H9 (cell line): ENCODE measurements around the gene MCM8. TPM values are rescaled to one million over a fixed set of nuclear protein-coding genes. Genes with fewer than 3 reads are reported as not detected.

Experiments used
- DNase-seq: peaks from one replicate; pipeline ENCODE4 v3.0.0-alpha.2; 2017
- H2AFZ ChIP-seq: one replicate; pipeline ENCODE4 v1.6.1; 2013; ENCODE audit warnings: mild to moderate bottlenecking, low read length, control low read depth, moderate library complexity
- H2AK5ac ChIP-seq: 2 replicates; pipeline ENCODE4 v1.6.1; 2013; ENCODE audit warnings: low read length, control low read depth, mixed read lengths; ENCODE audit not compliant: insufficient read length
- H2BK120ac ChIP-seq: one replicate; pipeline ENCODE4 v1.6.1; 2013; ENCODE audit warnings: low read depth, mild to moderate bottlenecking, low read length, control low read depth, inconsistent platforms; ENCODE audit not compliant: poor library complexity, severe bottlenecking
- H2BK12ac ChIP-seq: 2 replicates; pipeline ENCODE4 v1.6.1; 2013; ENCODE audit warnings: low read length, control low read depth, mixed read lengths, low read depth; ENCODE audit not compliant: insufficient read length
- H2BK15ac ChIP-seq: 2 replicates; pipeline ENCODE4 v1.6.1; 2013; ENCODE audit warnings: low read depth, low read length, control low read depth
- H2BK20ac ChIP-seq: one replicate; pipeline ENCODE4 v1.6.1; 2013; ENCODE audit warnings: low read depth, mild to moderate bottlenecking, low read length, control low read depth, inconsistent platforms; ENCODE audit not compliant: poor library complexity, severe bottlenecking
- H2BK5ac ChIP-seq: 2 replicates; pipeline ENCODE4 v1.6.1; 2013; ENCODE audit warnings: low read length, control low read depth, mixed read lengths; ENCODE audit not compliant: insufficient read length
- H3K14ac ChIP-seq: 2 replicates; pipeline ENCODE4 v1.6.1; 2013; ENCODE audit warnings: low read length, control low read depth; ENCODE audit not compliant: insufficient read depth
- H3K18ac ChIP-seq: 2 replicates; pipeline ENCODE4 v1.6.1; 2013; ENCODE audit warnings: low read depth, mild to moderate bottlenecking, mixed read lengths, low read length, control low read depth; ENCODE audit not compliant: insufficient read length
- H3K23ac ChIP-seq: 2 replicates; pipeline ENCODE4 v1.6.1; 2013; ENCODE audit warnings: low read length, control low read depth, mixed read lengths, low read depth; ENCODE audit not compliant: insufficient read length
- H3K23me2 ChIP-seq: 2 replicates; pipeline ENCODE4 v1.6.1; 2013; ENCODE audit warnings: low read depth, mild to moderate bottlenecking, mixed read lengths, low read length, control low read depth; ENCODE audit not compliant: insufficient read length, poor library complexity, severe bottlenecking
- H3K27ac ChIP-seq: 2 replicates; pipeline ENCODE4 v1.5.1; 2013; ENCODE audit warnings: low read length, control low read depth, mixed read lengths, low read depth; ENCODE audit not compliant: insufficient read length
- H3K27me3 ChIP-seq: 2 replicates; pipeline ENCODE4 v1.6.1; 2013; ENCODE audit warnings: low read length, control low read depth, inconsistent platforms; ENCODE audit not compliant: insufficient read depth
- H3K4ac ChIP-seq: 2 replicates; pipeline ENCODE4 v1.6.1; 2013; ENCODE audit warnings: low read depth, mild to moderate bottlenecking, control low read depth, inconsistent platforms, low read length, moderate library complexity
- H3K4me1 ChIP-seq: 2 replicates; pipeline ENCODE4 v1.6.1; 2013; ENCODE audit warnings: low read length, control low read depth, inconsistent platforms; ENCODE audit not compliant: insufficient read depth
- H3K4me2 ChIP-seq: 2 replicates; pipeline ENCODE4 v1.6.1; 2013; ENCODE audit warnings: low read length, control low read depth, mixed read lengths; ENCODE audit not compliant: insufficient read length, insufficient read depth
- H3K56ac ChIP-seq: 2 replicates; pipeline ENCODE4 v1.6.1; 2013; ENCODE audit warnings: low read depth, mild to moderate bottlenecking, mixed read lengths, low read length, control low read depth; ENCODE audit not compliant: insufficient read length
- H3K79me1 ChIP-seq: 2 replicates; pipeline ENCODE4 v1.6.1; 2013; ENCODE audit warnings: low read depth, mild to moderate bottlenecking, moderate library complexity, low read length, control low read depth, inconsistent platforms; ENCODE audit not compliant: insufficient read depth, poor library complexity, severe bottlenecking
- H3K79me2 ChIP-seq: 2 replicates; pipeline ENCODE4 v1.6.1; 2013; ENCODE audit warnings: low read length, control low read depth, inconsistent platforms; ENCODE audit not compliant: insufficient read depth
- H3K9ac ChIP-seq: 2 replicates; pipeline ENCODE4 v1.6.1; 2013; ENCODE audit warnings: low read length, control low read depth, mixed read lengths; ENCODE audit not compliant: insufficient read length; ENCODE audit errors: extremely low read depth
- H3K9me3 ChIP-seq: one replicate; pipeline ENCODE4 v1.6.1; 2013; ENCODE audit warnings: low read depth, low read length, inconsistent platforms; ENCODE audit not compliant: control insufficient read depth
- H3T11ph ChIP-seq: one replicate; pipeline ENCODE4 v1.6.1; 2013; ENCODE audit warnings: mild to moderate bottlenecking, low read length, control low read depth, inconsistent platforms
- H4K20me1 ChIP-seq: one replicate; pipeline ENCODE4 v1.6.1; 2013; ENCODE audit not compliant: control insufficient read depth, insufficient read length, insufficient read depth
- H4K5ac ChIP-seq: 2 replicates; pipeline ENCODE4 v1.6.1; 2013; ENCODE audit warnings: low read depth, mild to moderate bottlenecking, mixed read lengths, low read length, control low read depth; ENCODE audit not compliant: insufficient read length
- H4K8ac ChIP-seq: replicated peaks from 2 replicates; pipeline ENCODE4 v1.6.1; 2013; ENCODE audit warnings: low read length, control low read depth, mixed read lengths, low read depth; ENCODE audit not compliant: insufficient read length
- H4K91ac ChIP-seq: 2 replicates; pipeline ENCODE4 v1.6.1; 2013; ENCODE audit warnings: low read depth, mild to moderate bottlenecking, moderate library complexity, mixed read lengths, low read length, control low read depth; ENCODE audit not compliant: insufficient read length
- H3K27ac Mint-ChIP-seq, 3 experiments: 2 replicates in 2 of 3; 3 replicates in 1 of 3; pipeline ENCODE4 v1.8.0; 2020 to 2021; ENCODE audit warnings: mixed read lengths in 3 of 3, mild to moderate bottlenecking in 1 of 3, moderate library complexity in 1 of 3
- H3K27me3 Mint-ChIP-seq: 2 replicates; pipeline ENCODE4 v1.8.0; 2021; ENCODE audit warnings: low read depth, mild to moderate bottlenecking, moderate library complexity, mixed read lengths
- H3K36me3 Mint-ChIP-seq, 3 experiments: 2 replicates in 2 of 3; 3 replicates in 1 of 3; pipeline ENCODE4 v1.8.0; 2020 to 2021; ENCODE audit warnings: low read depth in 3 of 3, mixed read lengths in 3 of 3; ENCODE audit not compliant: insufficient read depth in 1 of 3
- H3K4me1 Mint-ChIP-seq, 2 experiments: 2 replicates each; pipeline ENCODE4 v1.8.0; 2020; ENCODE audit warnings: mixed read lengths in 2 of 2
- H3K4me3 Mint-ChIP-seq, 2 experiments: 2 replicates in 1 of 2; 3 replicates in 1 of 2; pipeline ENCODE4 v1.8.0; 2020 to 2021; ENCODE audit warnings: mild to moderate bottlenecking in 2 of 2, mixed read lengths in 2 of 2, moderate library complexity in 1 of 2
- H3K9me3 Mint-ChIP-seq, 2 experiments: 2 replicates in 1 of 2; 3 replicates in 1 of 2; pipeline ENCODE4 v1.8.0; 2020; ENCODE audit warnings: mild to moderate bottlenecking in 2 of 2, mixed read lengths in 2 of 2, moderate library complexity in 1 of 2
- WGBS: extraction: QIAGEN DNeasy Blood & Tissue Kit; methylation state at CpG from one replicate; pipeline ENCODE4 v1.1.7; 2013; ENCODE audit warnings: missing lambda C conversion rate, low lambda C conversion rate, mixed read lengths; ENCODE audit not compliant: insufficient read length; ENCODE audit errors: extremely low coverage; 5-methylcytosine and 5-hydroxymethylcytosine counted together
- total RNA-seq: library from RNA; stranded (reverse); gene quantifications from 2 replicates; pipeline ENCODE4 v1.2.1, GENCODE V29; 2021
- TF ChIP-seq, protein P1 (sequence below): fragments of 200-600 bp; sonication (generic); conservative IDR thresholded peaks from 3 replicates; pipeline ENCODE4 v1.8.0; 2021; ENCODE audit warnings: antibody characterized with exemption, mild to moderate bottlenecking

MCM8 gene
- total RNA-seq, 1 experiment from 2014 or later: 32.2 TPM

DNA sequence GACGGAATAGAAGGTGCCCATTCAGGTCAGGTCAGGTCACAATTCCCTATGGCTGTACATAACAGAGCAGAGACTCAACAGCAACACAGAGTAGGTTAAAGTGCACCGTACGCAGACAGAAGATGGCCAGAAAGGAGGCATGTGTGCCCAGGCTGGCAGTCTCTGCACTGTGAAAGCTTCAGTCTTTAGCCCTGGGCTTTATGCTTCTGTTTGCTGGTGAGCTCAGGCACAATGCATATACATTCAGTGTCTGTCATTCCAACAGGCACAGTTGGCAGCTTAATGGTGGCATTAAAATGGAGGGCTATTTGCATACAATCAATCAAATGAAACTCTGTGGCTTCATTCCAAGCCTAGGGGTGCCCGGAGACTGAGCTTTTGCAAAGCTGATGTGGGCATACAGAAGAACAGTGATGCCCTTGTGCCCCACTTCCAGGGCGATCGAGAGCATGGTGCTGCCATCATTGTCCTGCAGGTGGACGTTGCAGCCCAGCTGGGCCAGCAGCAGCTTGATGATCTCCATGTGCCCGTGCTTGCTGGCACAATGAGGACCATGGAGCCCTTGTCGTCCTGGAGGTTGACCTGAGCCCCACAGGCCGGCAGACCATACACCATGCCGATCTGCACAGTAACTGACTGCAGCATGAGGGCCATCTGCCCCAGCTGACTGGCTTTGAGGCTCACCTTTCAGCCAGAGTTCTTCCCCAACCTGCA, 22.5 kb upstream of the MCM8 start:
- H3K27ac ChIP-seq: no peak overlapping the region
- H4K20me1 ChIP-seq: no peaks in the 10 kb centered on the region
- Mint-ChIP-seq H3K4me3 (no peak overlapping the region), H3K36me3 (no peaks in the 10 kb centered on the region), H3K27ac (no peak overlapping the region), H3K4me1 (peaks cover 4 to 5% of the 10 kb centered on the region in 2 experiments; a peak in 2 of 4 replicates), H3K9me3 (no peaks in the 10 kb centered on the region), H3K27me3 (peaks cover 23% of the 10 kb centered on the region)
- no CpG with 5 or more reads among the region's 11 CpGs for WGBS
- H3T11ph ChIP-seq: no peak overlapping the region
- H3K14ac ChIP-seq: no peak overlapping the region
- no peak overlapping the region for H3K4me2 ChIP-seq
- no peak overlapping the region for H2BK15ac ChIP-seq
- no peak overlapping the region for H3K4ac ChIP-seq
- no peaks in the 10 kb centered on the region for H3K79me2 ChIP-seq
- DNase-seq: no peak
- no peak overlapping the region for H2BK12ac ChIP-seq
- H2BK120ac ChIP-seq: no peak overlapping the region
- H4K91ac ChIP-seq: no peak overlapping the region
- TF ChIP-seq, protein P1, sequence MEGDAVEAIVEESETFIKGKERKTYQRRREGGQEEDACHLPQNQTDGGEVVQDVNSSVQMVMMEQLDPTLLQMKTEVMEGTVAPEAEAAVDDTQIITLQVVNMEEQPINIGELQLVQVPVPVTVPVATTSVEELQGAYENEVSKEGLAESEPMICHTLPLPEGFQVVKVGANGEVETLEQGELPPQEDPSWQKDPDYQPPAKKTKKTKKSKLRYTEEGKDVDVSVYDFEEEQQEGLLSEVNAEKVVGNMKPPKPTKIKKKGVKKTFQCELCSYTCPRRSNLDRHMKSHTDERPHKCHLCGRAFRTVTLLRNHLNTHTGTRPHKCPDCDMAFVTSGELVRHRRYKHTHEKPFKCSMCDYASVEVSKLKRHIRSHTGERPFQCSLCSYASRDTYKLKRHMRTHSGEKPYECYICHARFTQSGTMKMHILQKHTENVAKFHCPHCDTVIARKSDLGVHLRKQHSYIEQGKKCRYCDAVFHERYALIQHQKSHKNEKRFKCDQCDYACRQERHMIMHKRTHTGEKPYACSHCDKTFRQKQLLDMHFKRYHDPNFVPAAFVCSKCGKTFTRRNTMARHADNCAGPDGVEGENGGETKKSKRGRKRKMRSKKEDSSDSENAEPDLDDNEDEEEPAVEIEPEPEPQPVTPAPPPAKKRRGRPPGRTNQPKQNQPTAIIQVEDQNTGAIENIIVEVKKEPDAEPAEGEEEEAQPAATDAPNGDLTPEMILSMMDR: 0 out of 3 replicates have a peak, but pooled peaks have one; percentile 14
- no peak overlapping the region for H2AFZ ChIP-seq
- H3K27me3 ChIP-seq: no peaks in the 10 kb centered on the region
- no peaks in the 10 kb centered on the region for H3K9me3 ChIP-seq
- no peak overlapping the region for H2BK20ac ChIP-seq
- no peaks in the 10 kb centered on the region for H3K23me2 ChIP-seq
- H3K79me1 ChIP-seq: no peaks in the 10 kb centered on the region
- H3K23ac ChIP-seq: no peak overlapping the region
- no peak overlapping the region for H3K56ac ChIP-seq
- H3K9ac ChIP-seq: no peak overlapping the region
- no peaks in the 10 kb centered on the region for H3K4me1 ChIP-seq
- H2BK5ac ChIP-seq: no peak overlapping the region
- no peak overlapping the region for H3K18ac ChIP-seq
- H2AK5ac ChIP-seq: no peak overlapping the region
- no peak overlapping the region for H4K8ac ChIP-seq
- no peak overlapping the region for H4K5ac ChIP-seq
